RCC 7860 (cell line): ENCODE results near the gene GPHA2.
A peak's percentile ranks its signal among the peaks of the same experiment; 100 is the strongest.
"Not testable (repeated sequence)": the region's sequence is repeated elsewhere in the genome, so short reads cannot be mapped to it uniquely, and the experiment has no call there.

ENCODE experiments used
- DNase-seq: peaks from one replicate; pipeline ENCODE4 v3.0.0-alpha.2; 2015; ENCODE audit warnings: low spot score
- FAIRE-seq: peaks from 2 replicates; lab custom pipeline; 2012; peaks lifted over from hg19 to GRCh38; lab: Jason Lieb, UNC

The GPHA2 gene

DNA sequence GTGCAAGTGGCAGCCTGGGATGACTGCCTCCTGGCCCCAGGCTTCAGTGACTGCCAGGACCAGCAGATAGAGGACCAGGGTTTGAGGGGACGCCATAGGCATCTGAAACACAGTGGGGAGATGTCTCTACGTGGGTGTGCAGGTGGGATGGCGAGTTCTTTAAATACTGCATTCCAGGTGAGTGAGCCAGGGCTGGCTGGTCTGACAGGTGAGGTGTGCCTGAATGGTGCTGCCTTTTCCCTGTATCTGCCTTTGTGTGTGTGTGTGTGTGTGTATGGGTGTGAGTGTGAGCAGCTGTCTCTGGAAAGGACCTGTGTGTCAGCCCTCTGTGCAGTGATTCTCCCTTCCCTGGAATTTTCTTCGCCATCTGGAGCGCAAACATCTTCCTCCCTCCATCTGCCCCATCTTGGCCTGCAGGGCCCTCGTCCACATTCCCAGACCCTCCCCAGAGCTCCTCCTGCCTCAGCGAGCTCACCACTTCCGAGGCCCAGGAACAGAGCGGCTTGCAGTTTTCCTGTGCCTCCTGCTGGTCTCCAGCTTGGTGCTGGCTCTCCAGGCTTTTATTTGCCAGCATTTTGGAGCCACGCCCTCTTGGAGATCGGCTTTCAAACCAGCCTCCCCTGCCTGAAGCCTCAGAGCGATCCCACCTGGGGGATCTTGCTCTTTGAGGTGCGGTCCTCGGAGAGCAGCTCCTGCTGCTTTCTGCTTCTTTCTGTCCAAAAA, at the start of gene GPHA2:
Gene GPHA2, minus strand, starts transcription at position 535 of the 723 bp plus-strand sequence. Its CDS starts 433 bp downstream, at position 102.
- FAIRE-seq (no peak), DNase-seq (no peak)

- DNase-seq, FAIRE-seq: not testable (repeated sequence)
These were observed 47.6 kb upstream of the GPHA2 start for GRCh38 chr11:64983339-64983738.

- FAIRE-seq (no peak), DNase-seq (no peak)
These were observed 41.0 kb upstream of the GPHA2 start for GRCh38 chr11:64976651-64977050.

DNA sequence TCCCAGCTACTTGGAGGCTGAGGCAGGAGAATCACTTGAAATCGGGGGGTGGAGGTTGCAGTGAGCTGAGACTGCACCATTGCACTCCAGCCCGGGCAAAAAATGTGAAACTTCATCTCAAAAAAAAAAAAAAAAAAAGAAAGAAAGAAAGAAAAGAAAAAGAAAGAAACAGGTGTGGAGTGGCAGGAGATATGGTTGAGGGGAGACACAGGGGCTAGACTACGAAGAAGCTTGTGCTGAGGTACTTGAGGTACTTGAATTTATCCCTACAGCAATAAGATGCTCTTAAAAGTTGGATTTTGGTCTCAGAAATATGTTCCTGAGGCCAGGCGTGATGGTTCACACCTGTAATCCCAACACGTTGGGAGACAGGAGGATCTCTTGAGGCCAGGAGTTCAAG, 38.4 kb upstream of the GPHA2 start:
- DNase-seq, result no peak
- no peak for FAIRE-seq

- no peak for FAIRE-seq
- DNase-seq, result no peak
These were observed 35.9 kb upstream of the GPHA2 start, which contains the start of gene MAJIN for GRCh38 chr11:64971421-64972233. TSS of gene MAJIN (minus strand) at chr11:64972108. CDS start at chr11:64959405, 12,703 bp downstream.

GRCh38 chr11:64970731-64971151, 35.0 kb upstream of the GPHA2 start:
- DNase-seq, result no peak
- no peak for FAIRE-seq

DNA sequence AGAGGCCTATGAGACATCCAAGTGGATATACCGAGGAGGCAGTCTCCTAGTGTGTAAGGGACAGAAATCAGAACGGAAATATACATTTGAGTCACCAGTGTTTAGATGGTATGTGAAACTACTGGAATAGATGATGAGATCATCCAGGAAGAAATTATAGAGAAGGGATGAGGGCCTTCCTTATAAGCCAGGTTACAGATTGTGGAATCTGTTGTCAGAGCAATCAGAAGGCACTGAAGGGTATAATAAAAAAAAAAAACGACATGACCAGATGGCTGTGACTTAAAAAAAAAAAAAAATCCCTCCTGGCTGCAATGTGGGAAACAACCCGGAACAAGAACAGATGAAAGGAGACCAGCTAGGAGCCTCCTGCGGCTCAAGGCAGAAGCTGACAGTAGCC, 33.5 kb upstream of the GPHA2 start:
- DNase-seq, result peak; percentile 67
- no peak for FAIRE-seq

- FAIRE-seq (no peak), DNase-seq (no peak)
These were observed 31.7 kb upstream of the GPHA2 start for GRCh38 chr11:64967375-64967774.

DNA sequence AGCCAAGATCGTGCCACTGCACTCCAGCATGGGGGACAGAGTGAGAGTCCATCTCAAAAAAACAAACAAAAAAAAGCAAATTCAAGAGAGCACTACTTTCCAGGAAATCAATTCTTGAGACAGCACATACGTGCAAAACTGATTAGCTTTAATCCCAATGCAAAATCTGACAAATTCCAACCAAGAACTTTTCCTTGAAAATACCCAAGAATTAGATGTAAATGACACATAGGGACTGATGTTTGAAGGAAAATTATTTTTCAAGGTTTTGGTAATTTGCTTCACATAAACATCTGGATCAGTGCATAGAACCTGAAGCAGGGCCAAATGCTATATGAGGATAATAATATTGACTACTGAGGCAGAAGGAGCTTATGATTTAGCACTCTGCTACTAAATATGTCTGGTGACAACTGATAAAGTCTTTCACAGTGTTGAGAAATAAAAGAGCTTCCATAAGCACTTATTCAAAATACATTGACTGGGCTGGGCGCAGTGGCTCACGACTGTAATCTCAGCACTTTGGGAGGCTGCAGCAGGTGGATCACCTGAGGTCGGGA, 27.5 kb upstream of the GPHA2 start:
- DNase-seq (no peak), FAIRE-seq (no peak)

- FAIRE-seq, result no peak
- no peak for DNase-seq
These were observed 25.0 kb upstream of the GPHA2 start for GRCh38 chr11:64960719-64961118.

GRCh38 chr11:64959498-64959897, 23.8 kb upstream of the GPHA2 start:
- no peak for DNase-seq
- FAIRE-seq, result no peak

DNA sequence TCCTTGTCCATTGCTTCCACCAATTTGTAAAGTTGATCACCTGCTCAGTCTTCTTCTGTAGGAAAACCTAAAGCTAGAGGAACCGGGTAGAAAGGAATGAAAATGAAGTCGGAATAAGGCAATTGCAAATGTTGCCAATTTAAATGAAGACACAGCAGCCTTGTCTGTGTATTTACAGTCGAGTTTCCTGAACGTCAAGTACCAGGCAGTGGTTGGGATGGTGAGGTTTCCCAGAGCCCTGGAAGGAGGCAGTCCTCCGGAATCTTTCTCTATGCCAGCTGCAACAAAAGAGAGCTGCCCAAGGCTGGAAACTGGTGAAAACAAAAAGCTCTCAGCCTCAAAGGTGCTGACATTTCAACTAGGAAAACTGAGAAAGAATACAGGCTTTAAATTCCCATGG, 18.5 kb upstream of the GPHA2 start:
- DNase-seq, result no peak
- FAIRE-seq, result no peak

DNA sequence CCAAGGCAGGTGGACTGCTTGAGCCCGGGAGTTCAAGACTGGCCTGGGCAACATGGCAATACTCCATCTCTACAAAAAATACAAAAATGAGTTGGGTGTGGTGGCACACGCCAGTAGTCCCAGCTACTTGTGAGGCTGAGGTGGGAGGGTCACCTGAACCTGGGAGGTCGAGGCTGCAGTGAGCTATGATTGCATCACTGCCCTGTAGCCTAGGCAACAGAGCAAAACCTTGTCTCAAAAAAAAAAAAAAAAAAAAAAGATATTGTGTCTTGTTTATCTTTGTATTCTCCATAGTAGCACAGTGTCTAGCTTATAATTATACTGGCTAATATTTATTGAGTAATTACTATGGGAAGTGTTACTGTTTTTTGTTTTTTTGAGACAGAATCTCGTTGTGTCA, 15.8 kb upstream of the GPHA2 start:
- FAIRE-seq (no peak), DNase-seq (no peak)

GRCh38 chr11:64947208-64947814, 11.6 kb upstream of the GPHA2 start:
- DNase-seq, result no peak
- no peak for FAIRE-seq

GRCh38 chr11:64936539-64936938, 846 bp upstream of the GPHA2 start:
- no peak for DNase-seq
- FAIRE-seq, result no peak

- no peak for DNase-seq
- no peak for FAIRE-seq
These were observed 873 bp downstream of the GPHA2 start for GRCh38 chr11:64934682-64935358.

DNA sequence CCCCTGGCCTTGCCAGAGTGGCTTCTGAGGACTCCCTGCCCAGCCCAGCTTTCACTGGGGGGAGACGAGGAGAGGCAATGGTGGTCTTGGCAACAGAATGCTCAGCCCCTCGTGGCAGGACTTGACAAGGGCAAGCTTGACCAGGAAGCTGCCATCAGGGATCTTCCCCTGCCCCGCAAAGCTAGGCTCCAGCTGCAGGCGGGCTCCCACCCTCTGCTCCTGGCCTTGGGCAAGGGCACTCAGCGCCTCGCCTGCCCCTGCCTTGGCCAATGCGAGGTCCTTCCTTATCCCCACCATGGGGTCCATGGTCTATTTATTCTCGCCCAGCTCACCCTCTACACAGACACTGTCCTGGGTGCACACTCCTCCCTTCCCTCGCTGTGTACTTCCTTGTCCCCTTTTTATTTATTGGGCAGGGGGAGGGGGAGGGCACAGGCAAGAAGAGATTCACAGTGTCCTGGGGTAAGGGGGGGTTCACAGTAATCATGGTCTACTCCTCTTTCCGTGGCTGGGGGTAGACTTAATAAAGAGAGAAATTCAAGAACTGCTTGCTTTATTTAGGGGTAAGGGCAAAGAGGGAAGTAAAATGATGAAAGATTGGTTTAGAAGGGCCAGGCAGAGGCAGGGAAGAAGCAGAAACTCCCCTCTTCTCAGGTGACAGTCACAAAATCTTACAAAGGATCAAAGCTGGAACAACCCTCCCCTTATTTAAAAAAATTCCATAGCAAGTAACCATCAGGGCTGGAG, 1.6 kb downstream of the GPHA2 start:
- no peak for FAIRE-seq

GRCh38 chr11:64933213-64933934, 2.3 kb downstream of the GPHA2 start:
- FAIRE-seq (no peak), DNase-seq (no peak)

More for the DNA sequence above, 1.6 kb downstream of the GPHA2 start:
- no peak for DNase-seq

GRCh38 chr11:64932324-64932723, 3.4 kb downstream of the GPHA2 start:
- FAIRE-seq, result no peak
- no peak for DNase-seq
